HG03060 (cell line): ENCODE results near the gene TERT.

Experiments used
- ATAC-seq: cut with Tn5 transposase; IDR thresholded peaks from one replicate; pipeline ENCODE4 v1.9.1; 2021; ENCODE audit warnings: low read depth, moderate number of reproducible peaks; ENCODE audit not compliant: unreplicated experiment

Gene TERT

GRCh38 chr5:1265461-1266455, 29.1 kb downstream of the TERT start:
- no peak for ATAC-seq

DNA sequence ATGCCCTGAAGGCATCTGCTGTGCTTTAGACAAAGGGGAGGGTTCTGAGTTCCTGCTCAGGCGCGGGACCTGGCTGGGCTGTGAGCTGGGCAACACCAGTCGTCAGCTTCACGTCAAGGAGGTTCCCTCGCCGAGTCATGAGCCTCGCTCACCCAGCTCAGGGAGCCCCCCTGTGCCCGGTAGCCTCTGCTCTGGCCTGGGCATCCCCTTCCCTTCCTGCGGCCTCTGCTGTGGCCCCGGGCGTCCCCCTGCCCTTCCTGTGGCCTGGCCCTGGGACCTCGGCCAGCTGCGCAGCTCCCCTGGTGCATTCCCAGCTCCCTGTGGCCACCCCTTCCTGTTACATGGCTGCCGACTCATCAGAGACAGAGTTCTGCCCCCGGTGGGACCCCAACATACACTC, 29.8 kb downstream of the TERT start:
- ATAC-seq = no peak

GRCh38 chr5:1264211-1264610, 30.7 kb downstream of the TERT start:
- ATAC-seq = no peak

DNA sequence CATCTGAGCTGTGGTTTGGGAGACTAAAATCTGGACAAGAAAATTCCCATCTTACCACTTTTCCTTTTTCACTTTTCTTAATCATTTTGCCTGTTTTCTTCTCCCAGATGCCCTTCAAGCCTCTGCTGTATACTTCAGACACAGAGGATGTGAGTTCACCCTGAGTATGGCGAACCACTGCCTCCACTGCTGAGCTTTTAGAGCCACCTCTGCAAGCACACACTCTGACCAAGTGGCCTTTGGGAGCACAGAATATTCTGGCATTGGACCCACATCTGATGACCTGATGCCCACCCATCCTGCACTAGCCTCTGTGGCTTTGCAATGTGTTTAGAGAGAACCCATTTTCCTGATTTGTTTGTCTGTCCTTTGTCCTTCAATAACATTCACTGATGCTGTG, 32.5 kb downstream of the TERT start:
- no peak for ATAC-seq

DNA sequence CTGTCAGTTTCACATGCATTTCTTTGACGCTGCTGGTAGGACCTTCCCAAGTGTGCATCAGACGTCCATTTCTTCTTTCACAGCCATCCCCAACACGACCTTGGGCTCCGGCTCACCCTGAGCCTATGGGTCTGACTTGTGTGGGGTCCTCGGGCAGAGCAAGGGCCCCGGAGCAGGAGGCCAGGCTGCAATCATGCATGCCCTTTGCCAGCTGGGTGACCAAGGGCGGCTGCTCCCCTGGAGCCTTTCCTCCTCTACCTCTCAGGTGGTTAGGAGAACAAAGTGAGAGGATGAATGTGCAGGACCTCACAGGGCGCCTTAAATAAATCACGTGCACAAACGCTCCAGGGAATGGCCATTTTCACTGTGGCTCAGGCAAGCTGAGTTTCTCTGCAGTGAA, 33.2 kb downstream of the TERT start:
- ATAC-seq = no peak

- ATAC-seq = no peak
These were observed 34.9 kb downstream of the TERT start for GRCh38 chr5:1259806-1260480.

DNA sequence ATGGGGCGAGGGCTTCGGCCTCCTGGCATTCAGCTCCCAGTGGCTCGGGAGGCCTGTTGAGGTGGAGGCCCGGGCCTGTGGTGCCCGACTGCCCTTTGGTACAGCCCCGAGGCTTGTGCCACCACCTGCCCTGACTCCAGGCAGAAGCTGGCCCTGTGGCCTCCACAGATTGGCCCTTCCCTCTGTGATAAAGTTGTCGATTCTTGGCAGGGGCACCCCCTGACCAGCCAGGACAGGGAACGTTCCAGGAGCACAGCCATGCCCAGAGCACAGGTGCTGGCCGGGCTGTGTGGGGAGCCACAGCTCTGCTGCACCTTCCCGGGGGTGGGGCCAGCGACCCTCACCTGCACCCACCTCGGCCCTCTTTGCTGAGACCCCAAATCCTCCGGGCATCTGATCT, 37.0 kb downstream of the TERT start:
- no peak for ATAC-seq

DNA sequence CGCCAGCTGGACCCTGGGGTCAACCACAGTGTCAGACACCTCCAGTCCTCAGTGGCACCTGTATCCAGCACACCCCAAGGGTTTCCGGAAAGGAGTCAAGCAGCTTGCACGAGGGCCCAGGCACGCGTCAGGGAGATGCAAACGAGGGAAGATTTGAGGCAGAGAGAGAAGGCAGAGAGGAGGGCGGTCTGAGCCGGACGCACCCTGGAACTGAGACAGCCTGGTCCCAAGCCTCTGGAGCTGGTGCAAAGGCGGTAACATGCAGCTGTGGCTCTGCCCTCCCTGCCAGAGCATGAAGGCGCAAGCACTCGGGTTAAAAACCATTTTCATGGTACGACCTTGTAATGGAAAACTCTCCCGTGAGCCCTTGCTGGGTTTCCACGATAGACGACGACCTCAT, 37.5 kb downstream of the TERT start:
- ATAC-seq = no peak

- ATAC-seq = no peak
These were observed 38.1 kb downstream of the TERT start for GRCh38 chr5:1256776-1257175.

DNA sequence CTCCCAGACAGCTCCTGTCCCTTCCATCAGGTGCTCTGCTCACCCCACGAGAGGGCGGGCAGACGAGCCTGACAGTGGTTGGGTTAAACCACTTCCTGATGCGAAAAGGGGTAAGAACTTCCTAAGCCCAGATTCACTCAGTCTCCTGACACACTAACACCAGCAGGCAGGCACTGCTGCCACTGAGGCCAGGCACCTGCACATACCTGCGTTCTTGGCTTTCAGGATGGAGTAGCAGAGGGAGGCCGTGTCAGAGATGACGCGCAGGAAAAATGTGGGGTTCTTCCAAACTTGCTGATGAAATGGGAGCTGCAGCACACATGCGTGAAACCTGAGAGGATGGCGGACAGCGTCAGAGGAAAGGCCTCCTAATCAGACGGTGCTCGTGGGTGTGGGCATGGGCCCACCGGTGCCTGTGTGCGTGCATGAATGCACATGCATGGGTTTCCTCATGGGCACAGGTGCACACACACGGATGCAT, 39.7 kb downstream of the TERT start:
- no peak for ATAC-seq

DNA sequence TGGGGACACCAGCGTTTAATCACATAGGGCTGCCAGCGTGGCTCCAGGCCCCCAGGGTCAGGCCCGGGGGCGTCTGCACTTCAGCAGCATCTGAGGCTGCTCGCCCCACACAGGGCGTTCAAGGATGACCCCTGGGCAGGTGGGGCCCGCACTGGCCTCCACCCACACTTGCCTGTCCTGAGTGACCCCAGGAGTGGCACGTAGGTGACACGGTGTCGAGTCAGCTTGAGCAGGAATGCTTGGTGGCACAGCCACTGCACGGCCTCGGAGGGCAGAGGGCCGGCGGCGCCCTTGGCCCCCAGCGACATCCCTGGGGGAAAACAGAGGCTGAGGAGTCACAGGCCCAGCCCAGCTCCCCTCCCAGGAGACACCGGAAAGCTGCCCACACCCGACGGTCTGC, 40.7 kb downstream of the TERT start:
- no peak for ATAC-seq

- ATAC-seq = no peak
These were observed 41.3 kb downstream of the TERT start for GRCh38 chr5:1253456-1254105.

- no peak for ATAC-seq
These were observed 42.2 kb downstream of the TERT start for GRCh38 chr5:1252681-1253080.

GRCh38 chr5:1251678-1252580, 42.9 kb downstream of the TERT start:
- no peak for ATAC-seq

DNA sequence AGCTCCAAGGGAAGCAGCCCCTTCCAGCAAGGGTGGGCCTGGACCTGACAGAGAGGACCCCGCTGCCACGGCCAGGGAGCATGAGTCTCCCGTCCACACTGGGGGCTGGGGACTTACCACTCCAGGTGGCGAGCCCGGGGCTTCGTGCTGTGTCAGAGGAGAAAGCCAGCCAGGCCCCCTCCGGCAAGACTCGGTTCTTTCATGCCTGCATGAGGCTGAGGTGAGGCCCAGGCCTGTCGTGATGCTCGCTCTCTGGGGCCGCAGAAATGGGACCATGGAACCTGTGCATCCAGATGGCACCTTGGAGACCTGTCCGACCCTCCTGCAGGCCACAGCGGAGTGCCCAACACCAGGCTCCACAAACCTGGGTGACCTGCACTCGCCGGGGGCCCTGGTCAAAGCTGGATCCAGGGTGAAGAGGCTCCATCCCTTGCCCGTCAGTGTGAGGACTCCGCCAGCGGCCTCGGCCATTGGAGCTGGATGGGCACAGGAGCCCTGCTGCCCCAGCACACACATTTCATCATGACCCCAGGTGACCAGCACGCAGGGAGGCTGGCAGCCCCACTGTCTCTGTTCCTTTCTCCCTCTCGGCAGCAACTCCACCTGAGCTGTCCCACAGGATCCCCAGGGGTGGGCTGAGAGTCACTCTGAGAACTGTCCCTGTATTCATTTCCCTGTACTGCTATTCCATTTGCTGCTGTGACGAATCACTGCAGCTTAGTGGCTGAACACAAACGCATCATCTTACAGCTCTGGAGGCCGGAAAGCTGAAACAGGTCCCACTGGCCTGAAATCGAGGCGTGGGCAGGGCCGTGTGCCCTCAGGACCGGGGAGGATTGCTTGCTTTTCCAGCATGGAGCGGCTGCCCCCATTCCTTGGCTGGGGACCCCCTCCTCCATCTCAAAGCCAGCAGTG, 45.2 kb downstream of the TERT start:
- ATAC-seq = no peak

- no peak for ATAC-seq
These were observed 47.1 kb downstream of the TERT start for GRCh38 chr5:1247811-1248210.

DNA sequence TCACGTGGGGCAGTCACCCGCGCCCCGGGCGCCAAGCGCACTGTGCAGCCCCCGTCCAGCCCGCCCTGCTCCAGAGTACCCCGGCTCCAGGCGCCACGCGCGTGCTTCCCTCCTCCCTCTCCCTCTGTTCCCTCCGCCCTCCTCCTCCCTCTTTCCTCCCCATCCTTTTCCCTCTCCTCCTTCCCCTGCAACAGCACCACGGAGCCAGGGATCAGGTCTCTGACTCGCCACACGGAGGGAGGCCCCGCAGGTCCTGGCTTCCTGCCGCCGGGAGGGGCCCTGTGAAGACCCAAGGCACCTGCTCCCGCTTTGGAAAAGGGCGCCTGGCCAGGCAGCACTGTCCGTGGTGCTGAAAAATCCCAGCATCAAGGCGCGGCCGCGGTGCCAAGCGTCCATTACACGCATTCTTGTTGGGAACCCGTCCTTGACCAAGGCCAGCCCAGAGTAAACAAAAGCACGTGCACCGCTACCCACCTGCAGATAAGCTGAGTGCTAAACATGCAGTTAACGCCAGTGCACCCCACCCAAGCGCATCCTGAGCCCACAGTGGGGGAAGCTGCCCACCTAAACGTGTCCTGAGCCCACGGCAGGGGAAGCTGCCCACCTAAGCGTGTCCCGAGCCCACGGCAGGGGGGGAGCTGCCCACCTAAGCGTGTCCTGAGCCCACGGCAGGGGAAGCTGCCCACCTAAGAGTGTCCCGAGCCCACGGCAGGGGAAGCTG, 48.0 kb downstream of the TERT start:
- ATAC-seq = no peak

DNA sequence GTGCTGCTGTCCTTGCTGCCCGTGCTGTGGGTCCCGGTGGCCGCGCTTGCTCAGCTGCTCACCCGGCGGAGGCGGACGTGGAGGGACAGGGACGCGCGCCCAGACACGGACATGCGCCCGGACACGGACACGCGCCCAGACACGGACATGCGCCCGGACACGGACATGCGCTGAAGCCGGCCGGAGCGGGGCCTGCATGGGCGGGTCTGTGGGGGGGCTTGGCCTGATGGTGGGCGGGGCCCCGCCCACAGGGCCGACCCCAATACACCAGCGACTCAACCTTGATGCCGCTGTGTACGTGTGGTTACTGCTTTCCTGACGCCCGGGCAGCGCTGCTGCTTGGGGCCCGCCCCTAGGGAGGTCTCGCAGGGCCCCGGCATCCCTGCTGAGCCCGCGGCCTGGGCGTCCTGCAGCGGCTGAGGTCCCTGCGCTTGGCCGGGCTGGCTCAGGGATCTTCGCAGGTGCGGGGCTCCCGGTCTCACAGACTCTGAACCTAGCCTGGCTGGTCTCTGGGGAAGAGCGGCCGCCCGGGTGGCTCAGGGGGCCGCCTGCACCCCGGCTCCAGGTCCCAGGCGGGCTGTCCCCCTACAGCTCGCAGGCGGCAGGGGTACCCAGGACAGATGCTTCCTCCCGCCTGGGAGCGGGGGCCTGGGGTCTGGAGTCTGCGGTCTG, 48.8 kb downstream of the TERT start:
- no peak for ATAC-seq
